ENCODE results near the gene ARHGEF6.

ARHGEF6 gene

DNA sequence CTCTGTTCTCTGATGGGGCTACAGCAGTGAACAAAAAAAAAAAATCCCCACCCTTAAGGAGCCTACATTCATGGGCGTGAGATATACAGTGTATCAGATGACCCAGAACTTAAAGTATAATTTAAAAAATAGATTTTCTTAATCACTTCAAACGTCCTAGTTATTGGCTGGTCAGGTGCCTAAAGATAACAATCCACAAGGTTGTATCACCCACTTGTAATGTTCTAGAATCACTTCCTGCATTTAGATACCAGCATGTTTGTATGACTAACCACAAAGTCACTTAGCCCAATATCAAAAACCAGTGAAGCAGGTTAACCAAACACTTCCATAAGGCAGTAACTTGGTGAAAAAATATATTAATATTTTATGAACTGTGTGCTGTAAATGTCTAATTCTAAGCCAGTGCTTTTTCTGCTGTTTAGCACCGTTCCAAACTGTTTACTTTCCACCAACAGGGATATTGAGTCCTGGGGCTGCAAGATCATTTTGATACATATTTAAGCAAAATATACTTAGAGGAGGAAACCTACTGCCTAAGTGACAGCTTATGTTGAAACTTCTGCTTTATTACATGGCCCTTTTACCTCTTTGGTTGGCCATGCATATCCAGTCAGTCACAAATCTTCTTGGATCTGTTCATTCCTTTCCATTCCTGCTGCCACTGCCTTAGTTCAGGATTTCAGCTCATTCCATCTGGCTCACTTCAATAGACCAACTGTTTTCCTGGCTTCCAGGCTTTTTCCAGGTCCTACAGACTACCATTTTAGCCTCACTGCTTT lies 89.5 kb downstream of the ARHGEF6 start:
- no peak for DNase-seq

DNA sequence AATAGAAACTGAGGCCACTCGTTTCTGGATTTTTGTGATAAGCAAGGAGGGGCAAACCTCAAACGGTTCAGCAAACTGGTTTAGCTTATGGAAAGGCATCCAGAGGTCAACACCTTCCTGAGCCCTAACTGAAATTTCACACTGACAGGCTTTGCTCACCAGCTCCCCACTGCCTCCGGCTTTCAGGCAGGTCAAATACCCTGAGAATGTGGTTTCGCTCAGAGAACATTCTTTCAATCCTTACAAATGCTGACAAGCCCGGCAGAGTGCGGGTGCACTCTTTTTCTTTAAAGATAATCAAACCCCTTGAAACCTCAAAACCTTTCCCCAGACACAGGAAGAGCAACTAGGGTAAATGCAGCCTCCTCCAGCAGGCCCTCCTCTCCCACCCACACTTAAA lies 91.3 kb downstream of the ARHGEF6 start:
- DNase-seq, result no peak

DNA sequence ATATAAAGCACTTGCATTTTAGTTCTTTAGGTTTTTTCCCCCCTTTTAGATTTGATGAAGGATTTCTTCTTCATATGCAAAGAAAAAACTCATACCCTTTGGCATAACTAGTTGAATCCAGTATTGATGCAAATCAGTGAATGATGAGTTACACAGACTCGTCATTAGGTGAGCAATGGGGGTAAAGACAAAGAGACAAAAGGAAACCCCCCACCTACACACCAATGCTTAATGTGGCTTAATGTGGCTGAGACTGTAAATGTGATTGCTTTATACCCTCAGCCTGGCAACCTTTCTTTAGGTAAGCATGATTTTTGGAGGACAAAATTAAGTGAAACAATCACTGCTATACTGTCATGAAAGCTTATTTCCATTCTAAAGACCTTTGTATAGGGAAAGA lies 93.3 kb downstream of the ARHGEF6 start:
- no peak for DNase-seq

DNA sequence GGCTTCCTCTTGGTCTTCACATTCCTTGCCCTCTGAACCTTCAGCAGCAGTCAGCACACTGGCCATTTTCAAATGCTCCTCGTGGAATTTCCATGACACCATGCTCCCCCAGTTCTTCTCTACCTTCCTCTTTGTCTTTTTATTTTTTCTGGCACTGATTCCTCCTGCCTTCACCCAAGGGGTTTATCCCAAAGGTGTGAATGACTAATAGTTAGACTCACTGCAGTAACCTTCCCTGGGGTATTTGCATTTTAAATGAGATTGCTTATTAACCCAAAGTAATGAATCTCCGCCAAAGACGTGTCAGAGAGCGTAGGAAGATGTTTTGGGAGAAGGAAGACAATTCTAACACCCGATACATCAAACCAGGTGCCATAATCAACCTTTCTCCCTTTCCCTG lies 96.6 kb downstream of the ARHGEF6 start:
- DNase-seq, result no peak

DNA sequence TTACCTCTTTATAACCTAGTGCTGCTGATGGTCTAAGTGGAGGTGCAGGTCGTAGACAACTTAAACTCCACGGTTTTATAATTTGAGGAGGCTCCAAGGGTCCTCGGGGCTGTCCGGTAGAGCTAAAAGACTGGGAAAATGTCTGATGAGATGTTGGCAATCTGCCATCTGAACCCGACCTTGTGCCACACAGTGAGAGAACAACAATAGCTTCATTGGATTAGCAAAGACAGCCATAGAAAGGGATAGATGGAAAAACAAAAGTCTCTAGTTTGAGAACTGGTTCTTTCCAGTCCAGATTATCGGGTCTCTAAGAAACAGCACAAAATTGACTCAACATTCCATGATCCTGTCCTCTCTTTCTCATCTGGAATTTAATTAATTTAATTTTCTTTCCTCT lies 101.2 kb downstream of the ARHGEF6 start:
- no peak for DNase-seq

DNA sequence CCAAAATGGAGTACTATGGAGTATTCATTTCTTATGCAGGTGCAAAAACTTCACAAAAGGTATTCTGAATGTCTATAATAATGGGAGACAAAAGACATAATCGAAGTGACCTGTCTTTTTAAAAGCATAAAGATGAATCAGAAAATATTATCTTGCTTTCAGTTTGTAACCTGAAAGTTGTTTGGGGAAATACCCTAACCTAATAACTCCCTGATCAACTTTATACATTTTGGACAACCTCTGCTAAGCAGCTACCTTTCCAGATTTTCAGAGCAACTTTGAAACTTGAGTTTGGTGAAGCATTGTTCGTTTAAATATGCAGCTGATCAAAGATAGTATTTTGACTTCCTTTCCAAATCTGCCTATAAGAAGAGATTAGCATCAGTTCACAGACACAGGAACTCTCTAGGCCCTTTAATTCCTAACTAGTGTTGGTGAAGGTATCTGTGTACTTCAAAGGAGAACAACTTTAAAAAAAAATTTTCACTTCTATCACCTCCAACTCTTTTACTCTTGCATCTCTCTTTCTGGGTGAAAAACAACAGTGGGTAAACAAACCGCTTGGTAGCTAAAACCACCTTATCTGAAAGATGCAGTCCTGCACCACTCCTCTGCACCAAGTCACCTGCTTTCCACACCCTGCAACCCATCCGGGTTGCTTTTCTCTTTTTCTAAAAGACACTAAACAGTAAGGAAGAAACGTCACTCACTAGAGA lies 106.3 kb downstream of the ARHGEF6 start:
- DNase-seq, result no peak

DNA sequence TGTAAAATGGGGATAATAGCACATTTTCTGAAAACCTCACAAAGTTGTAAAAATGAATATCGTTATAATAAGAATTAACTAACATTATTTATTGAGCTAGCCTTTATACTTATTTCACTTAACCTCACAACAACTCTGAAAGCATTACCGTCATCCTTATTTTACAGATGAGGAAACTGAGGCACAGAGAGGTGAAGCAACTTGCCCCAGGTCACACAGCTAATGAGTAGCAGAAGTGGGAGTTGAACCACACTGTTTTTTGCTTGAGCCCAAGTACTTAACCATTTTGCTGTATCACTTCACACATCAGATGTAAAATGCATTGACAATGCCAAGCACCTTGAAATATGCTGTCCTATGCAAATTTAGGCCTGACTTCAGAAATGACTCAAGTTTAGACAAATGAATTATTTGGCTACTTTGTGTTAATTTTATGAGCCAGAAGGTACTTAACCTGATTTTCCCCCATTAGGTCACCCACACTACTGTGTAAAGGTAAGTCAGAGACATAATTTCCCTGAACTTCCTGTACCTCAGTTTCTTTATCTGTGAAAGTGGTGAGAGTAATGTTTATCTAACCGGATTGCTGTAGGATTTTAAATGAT lies 109.6 kb downstream of the ARHGEF6 start:
- DNase-seq, result no peak

DNA sequence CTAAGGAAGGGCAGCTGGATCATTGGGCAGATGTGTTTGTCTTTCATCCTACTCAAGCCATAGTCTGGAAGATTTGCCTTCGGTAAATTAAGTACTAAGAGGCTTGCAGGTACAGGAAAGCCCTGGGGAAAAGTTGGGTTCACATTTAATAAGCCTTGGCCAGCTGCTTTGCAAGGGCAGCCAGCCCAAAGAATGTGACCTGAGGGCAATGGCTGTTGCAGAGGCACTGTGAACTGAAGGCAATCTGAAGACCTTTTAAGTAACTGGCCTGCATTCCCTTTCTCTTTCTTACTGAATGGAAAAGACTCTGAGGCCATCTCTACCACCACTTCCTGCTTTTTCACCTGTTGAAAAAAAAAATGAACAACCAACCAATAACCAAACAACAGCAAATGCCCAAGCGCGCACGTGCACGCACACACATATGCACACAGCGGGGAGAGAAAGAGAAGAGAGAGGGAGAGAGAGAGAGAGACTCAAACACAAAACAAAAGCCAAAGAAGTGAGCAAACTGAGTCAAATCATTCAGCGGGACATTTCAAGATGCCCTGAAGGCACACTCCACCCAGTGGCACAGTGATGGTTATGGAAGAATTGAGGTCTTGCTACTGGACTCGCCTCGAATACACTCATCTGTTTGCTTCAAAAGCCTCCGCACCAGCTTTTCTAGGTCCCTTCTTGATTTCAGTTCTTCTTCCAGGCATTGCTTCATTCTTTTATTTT lies 113.1 kb downstream of the ARHGEF6 start:
- DNase-seq, result no peak

DNA sequence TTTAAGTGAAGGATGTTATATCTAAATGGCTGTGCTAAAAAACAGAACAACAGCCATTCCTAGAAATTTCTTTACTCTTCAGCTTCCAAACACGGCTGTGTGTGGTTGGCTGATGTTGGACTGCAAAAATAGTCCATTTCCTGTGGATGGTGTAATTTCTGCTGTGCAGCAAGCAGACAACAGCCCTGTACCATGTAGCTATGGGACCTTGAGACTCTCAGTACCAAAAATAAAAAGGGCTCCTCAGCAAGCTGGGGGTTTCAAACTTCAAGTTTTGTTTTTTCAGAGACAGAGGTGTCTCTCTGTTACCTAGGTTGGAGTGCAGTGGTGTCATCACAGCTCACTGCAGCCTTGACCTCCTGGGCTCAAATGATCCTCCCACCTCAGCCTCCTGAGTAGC lies 114.6 kb downstream of the ARHGEF6 start:
- no peak for DNase-seq

DNA sequence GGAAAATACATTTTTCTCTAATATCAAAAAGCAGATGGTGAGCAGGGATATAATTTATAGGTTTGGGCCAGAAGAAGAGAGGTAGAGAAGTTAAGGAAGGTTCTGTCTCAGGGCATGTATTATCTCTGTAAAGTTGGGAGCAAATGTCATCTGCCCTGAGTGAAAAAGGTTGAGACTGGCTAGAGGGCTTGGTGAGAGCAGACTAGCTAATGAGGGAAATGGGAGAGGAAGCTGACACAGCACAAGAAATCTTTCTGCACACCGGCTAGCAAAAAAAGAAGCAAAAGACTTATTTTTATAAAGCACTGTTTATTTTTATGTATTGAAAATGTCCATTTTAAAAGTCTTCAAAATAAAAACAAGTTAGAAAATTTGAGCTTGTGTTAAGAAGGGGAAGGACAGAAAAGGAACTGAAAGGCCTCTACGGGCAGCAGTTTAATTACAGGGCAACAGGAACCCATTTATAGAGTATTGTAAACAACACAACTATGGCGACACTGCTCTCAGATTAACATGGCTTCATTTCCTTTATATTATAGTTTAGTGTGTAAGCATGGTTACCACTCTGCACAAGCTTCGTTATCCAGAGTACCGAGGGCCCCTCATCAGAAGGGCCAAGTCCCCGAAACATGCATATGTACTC lies 115.4 kb downstream of the ARHGEF6 start:
- peak; percentile 39 for DNase-seq

DNA sequence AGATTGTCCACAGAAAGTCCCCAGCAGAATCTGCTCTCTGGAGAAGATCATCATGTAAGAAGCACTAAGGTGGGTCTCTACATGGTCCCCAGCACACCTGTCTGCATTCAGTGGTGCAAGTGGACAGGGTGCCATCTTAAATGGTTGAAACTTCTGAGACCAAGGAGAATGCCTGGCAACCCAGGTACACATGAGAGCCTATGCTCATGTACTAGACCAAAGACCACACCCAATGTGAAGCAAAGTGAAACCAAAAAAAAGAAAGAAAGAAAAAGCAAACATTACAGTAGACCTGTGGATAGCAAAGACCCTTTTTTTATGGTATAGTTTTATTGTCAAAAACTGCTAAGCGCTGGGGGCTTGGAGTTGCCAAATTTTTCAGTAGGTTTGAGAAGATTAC lies 117.8 kb downstream of the ARHGEF6 start:
- no peak for DNase-seq

DNA sequence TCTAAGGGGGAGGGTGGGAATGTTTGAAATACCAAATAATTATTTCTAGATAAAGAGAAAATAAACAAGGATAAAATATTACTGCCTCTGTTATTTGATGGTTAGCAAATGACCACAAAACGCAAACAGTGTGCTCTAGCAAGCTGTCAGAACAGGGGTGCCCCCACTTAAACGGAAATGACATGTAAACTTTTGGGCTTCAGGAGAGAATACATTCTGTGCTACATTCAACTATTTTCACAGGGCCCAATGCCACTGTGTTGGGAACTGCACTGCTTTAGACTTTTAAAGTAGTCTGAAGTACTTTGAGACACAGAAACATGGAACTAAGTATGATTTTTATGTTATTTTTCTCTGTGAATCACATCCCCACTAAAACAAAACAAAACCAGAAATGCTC lies 118.6 kb downstream of the ARHGEF6 start:
- no peak for DNase-seq

DNA sequence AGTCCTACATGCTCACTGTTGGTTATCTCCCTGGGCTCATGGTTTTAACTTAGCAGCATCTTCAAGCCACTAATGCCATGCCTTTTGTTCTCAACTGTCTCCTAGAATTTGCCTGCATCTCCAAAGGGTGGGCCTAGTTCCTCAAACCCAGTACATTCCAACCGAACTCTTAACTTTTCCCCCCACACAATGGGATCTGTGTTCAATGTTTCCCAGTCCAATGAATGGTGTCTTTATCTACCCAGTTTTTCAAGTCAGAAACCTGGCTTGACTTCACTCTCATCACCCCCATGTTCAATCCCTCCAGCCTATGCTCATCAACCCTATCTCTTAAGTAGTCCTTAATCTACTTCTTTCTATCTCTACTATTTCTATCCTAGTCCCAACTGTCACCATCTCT lies 119.8 kb downstream of the ARHGEF6 start:
- DNase-seq, result no peak

DNA sequence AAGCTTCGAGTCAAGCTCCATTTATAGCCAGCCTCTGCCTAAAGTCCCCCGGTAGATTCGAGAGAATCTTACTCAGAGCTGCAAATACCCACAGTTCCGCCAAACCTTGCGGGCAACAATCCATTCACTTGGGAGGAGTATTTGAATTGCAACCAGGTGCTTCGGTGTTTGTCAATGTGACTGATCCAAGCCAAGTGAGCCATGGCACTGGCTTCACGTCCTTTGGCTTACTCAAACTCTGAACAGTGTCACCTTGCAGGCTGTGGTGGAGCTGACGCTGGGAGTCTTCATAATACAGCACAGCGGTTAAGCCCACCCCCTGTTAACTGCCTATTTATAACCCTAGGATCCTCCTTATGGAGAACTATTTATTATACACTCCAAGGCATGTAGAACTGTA lies 121.6 kb downstream of the ARHGEF6 start:
- DNase-seq, result no peak

DNA sequence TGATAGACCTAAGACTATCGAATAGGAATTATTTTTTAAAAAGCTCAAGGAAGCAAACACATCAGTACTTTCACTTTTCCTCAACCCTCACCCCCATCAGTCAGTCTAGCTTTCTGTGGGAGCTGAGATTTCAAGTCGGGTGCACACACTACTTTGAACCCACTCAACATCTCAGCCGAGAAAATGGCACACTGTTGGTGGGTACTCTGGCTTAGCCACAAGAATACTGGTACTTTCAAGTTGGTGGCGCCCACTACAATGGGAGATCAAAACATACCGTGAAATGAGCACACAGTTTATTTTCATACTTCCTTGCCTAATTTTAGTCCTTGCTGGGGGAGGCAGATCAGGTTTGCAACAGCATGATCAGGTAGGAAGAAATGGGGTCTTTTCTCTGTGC lies 122.6 kb downstream of the ARHGEF6 start:
- no peak for DNase-seq

DNA sequence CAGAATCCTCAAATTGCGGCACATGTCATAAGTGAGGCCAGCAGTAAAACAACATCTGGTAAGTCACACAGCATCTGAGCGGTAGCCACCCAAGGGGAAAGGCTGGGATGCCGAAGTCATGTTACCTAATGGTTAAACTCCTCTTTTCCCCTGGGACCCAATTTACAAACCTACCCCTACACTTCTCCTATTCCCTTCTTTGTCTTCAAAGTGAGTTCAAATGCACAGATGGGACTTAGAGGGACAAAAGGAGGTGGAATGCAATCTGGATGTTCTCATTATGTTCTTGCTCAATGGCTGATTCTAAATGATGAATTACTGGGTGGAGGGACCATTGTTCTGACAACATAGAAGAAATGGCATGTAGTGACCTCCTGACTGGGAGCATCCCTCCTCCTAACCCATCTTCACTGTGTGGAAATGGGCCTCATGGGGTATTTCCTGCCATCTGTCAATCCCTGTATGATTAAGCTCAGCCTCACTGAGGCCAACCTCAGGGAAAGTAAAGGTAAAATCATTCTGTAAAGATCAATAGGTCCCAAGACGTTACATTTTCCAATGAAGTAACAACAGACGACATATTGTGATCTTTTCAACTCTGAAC lies 124.3 kb downstream of the ARHGEF6 start:
- DNase-seq, result no peak

DNA sequence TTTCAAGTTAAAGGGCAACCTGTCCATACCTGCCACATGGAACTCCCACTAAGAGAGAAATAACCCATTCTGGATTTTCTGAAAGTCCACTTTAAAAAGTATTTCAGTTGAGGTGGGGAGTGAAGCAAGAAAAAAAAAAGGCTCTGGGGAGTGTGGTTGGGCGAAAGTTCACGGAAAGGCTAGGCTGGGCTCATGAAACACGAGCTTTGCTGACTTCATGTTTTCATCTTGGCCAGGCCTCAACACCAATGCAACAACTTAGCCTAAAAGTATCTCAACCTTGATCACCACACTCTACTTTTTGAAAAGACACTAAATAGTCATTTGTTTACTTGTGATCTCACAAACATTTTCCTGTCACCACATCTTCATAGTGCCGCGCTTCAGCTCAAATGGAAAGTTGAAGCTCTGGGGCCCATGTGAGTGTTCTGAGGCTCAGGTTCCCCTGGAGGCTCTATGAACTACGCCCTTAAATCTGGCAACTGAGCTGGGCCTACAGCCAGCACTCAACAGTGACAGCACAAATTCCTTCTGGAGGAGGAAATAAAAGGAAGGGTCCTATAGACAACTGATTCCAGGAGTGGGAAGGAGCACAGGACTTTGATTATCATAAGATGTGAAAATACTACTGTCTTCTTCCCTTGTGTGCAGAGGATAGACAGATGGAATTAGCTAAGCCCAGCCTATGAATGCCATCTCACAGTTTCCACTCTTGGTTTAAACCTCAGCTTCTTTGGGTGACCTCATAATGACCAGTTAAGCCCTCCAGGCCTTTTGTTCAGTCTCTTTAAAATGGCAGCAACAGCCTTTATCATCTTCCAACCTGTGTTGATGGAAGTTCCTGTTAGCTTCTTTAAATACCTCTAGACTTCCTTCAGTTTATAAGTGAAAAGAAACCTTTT lies 127.7 kb downstream of the ARHGEF6 start:
- DNase-seq, result no peak

DNA sequence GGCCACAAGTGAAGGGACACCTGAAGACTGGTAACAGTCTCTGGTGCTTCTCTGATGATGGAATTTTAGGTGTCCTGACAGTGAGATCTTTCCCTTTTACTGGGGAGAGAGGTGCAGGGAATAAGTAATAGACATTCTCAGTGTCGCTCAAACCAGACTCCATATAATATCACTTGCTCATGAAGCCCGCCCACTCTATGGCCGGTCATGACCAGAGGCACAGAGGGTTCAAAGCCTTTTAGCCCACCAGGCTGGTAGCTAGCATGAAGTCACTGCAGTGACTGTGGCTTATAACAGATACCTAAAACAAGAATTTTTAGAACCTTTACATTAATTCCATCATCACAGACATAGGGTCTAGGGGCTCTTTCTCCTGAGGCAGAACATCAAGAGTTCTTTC lies 129.9 kb downstream of the ARHGEF6 start:
- DNase-seq, result no peak

DNA sequence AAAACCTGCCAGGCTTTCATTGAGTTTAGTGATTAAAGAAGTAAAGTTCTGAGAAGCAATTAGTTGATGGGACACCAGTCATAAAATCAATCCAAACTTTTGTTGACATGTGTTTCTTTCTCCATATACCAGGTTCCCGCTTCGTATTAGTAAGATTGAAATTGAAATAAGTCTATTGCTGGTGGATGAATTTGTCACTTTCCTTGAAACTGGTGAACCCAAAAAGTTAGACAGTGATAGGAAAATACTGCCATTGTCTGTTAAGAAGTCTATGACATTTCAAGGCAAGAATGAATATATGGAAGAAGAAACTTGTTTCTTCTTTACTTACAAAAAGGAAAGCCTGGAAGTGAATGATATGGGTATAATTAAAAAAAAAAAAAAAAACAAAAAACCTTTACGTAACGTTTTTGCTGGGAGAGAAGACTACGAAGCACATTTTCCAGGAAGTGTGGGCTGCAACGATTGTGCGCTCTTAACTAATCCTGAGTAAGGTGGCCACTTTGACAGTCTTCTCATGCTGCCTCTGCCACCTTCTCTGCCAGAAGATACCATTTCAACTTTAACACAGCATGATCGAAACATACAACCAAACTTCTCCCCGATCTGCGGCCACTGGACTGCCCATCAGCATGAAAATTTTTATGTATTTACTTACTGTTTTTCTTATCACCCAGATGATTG lies 132.9 kb downstream of the ARHGEF6 start, which contains the start of gene CD40LG:
Gene CD40LG, plus strand, starts transcription at position 482 of the 684 bp plus-strand sequence. Its CDS starts 91 bp downstream, at position 573.
- DNase-seq, result no peak

DNA sequence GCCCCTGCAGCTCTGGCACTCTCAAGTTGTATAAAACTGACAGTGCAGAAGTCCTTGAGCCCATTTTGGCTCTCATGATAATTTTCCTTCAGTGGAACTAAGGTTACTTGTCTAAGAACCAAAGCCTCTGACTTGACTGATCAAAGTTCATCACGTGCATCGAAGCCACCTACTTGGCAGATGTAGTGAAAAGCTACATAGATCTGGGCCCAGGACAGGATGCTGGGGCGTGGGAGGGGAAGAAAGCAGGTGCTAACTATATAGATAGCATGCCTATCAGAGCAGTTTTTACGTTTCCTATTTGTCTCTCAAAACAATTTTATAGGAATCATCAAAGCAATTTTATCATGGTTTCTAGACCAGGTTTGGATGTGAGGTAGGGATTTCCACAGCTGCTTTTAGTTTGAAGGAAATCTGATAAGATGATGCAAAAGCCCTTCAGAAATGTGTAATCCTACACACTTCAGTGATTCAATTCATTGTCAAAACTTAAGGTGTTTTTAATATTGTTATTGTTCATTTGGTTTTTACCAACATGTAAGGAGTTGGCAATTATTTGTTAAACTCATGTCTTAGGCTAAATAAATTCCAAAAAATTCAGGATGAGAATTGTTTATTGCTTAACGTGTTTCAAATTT lies 134.0 kb downstream of the ARHGEF6 start:
- DNase-seq, result no peak

Measured in inflammatory macrophage treated with lipopolysaccharide for 4 hours (primary cell).